ENCODE measurements around the gene SP1. TPM values are rescaled to one million over a fixed set of nuclear protein-coding genes. Genes with fewer than 3 reads are reported as not detected.

Gene SP1
- total and polyA plus RNA-seq, 9 of the 15 experiments (the other 6 are each of a cell fraction or from before 2014, with no cell fraction given), result 8.0 to 65.5 (median 41.6) TPM

- TF ChIP-seq ZNF740 (CRISPR knock-in tag; IDR thresholded peaks at IDR 0.05), result no peak
- no peak for TF ChIP-seq ZNF740 (tag; IDR thresholded peaks at IDR 0.05)
- no peak for TF ChIP-seq ZNF239 (CRISPR knock-in tag; IDR thresholded peaks at IDR 0.05)
- TF ChIP-seq ZNF551 (CRISPR knock-in tag; IDR thresholded peaks at IDR 0.05), result no peak
- no peak for TF ChIP-seq HINFP (tag; conservative IDR thresholded peaks at IDR 0.05; ENCODE audit: low read depth)
- TF ChIP-seq GTF3C2 (IDR thresholded peaks at IDR 0.05; ENCODE audit: borderline replicate concordance, extremely low read depth, insufficient read length), result no peak
Measured at GRCh38 chr12:53450936-53451335, 71.0 kb downstream of the SP1 start (continued).
